CD14-positive monocyte (primary cell): ENCODE data around the gene SLC2A9. TPM values are rescaled to one million over a fixed set of nuclear protein-coding genes. Genes with fewer than 3 reads are reported as not detected.

Experiments used
- DNase-seq, 3 donors: peaks; one replicate each; pipeline ENCODE4 v3.0.0-alpha.2; 2011 to 2022
- H2AFZ ChIP-seq: 2 replicates; pipeline ENCODE4 v1.6.0; 2012; ENCODE audit warnings: mild to moderate bottlenecking, low read depth, low read length, inconsistent platforms; ENCODE audit not compliant: insufficient read depth, poor library complexity, severe bottlenecking
- H3K27ac ChIP-seq, 2 donors: 1 replicate in 1 of 2; 2 replicates in 1 of 2; pipeline ENCODE4 v1.5.1; 2012 to 2013; ENCODE audit warnings: low read length in 2 of 2, control low read depth in 1 of 2, inconsistent platforms in 1 of 2, low read depth in 1 of 2, mild to moderate bottlenecking in 1 of 2
- H3K27me3 ChIP-seq, 2 donors: one replicate each; pipeline versions ENCODE4 v1.6.0 to v1.6.1; 2011 to 2013; ENCODE audit warnings: low read length in 2 of 2; ENCODE audit not compliant: control insufficient read depth in 2 of 2, insufficient read depth in 2 of 2
- H3K36me3 ChIP-seq, 2 donors: replicated peaks in 1 of 2; 1 replicate in 1 of 2; 2 replicates in 1 of 2; pipeline versions ENCODE4 v1.5.1 to v1.6.1; 2012 to 2013; ENCODE audit warnings: low read length in 2 of 2, control low read depth in 1 of 2, inconsistent platforms in 1 of 2, mild to moderate bottlenecking in 1 of 2; ENCODE audit not compliant: insufficient read depth in 2 of 2, control insufficient read depth in 1 of 2
- H3K4me1 ChIP-seq, 2 donors: 1 replicate in 1 of 2; 2 replicates in 1 of 2; pipeline versions ENCODE4 v1.5.1 to v1.6.1; 2012 to 2013; ENCODE audit warnings: low read length in 2 of 2, control low read depth in 1 of 2, inconsistent platforms in 1 of 2, mild to moderate bottlenecking in 1 of 2, moderate library complexity in 1 of 2; ENCODE audit not compliant: insufficient read depth in 2 of 2, control insufficient read depth in 1 of 2
- H3K4me2 ChIP-seq: replicated peaks from 2 replicates; pipeline ENCODE3; 2012; ENCODE audit warnings: low read length, moderate library complexity, mild to moderate bottlenecking; ENCODE audit not compliant: poor library complexity, severe bottlenecking; ENCODE audit errors: extremely low read depth
- H3K4me3 ChIP-seq, 3 experiments: fragments of 200-600 bp in 1 of 3; sonication (generic) in 1 of 3; replicated peaks in 1 of 3; 1 replicate in 2 of 3; 2 replicates in 1 of 3; pipeline ENCODE4 v1.5.1; 2011 to 2013; ENCODE audit warnings: low read length in 3 of 3, mild to moderate bottlenecking in 3 of 3, control low read depth in 2 of 3, low read depth in 2 of 3, inconsistent platforms in 1 of 3, moderate library complexity in 1 of 3
- H3K79me2 ChIP-seq: 2 replicates; pipeline ENCODE4 v1.6.0; 2012; ENCODE audit warnings: mild to moderate bottlenecking, control low read depth, inconsistent platforms, low read length, moderate library complexity; ENCODE audit not compliant: insufficient read depth
- H3K9ac ChIP-seq: 2 replicates; pipeline ENCODE4 v1.6.0; 2017; ENCODE audit warnings: low read length, mild to moderate bottlenecking; ENCODE audit not compliant: insufficient read depth, poor library complexity, severe bottlenecking
- H3K9me3 ChIP-seq, 2 donors: replicated peaks in 1 of 2; 1 replicate in 1 of 2; 2 replicates in 1 of 2; pipeline versions ENCODE4 v1.5.1 to v1.6.1; 2012 to 2013; ENCODE audit warnings: low read length in 2 of 2, control low read depth in 1 of 2; ENCODE audit not compliant: control insufficient read depth in 1 of 2, insufficient read depth in 1 of 2
- H4K20me1 ChIP-seq: 2 replicates; pipeline ENCODE4 v1.6.0; 2012; ENCODE audit warnings: mild to moderate bottlenecking, low read length, control low read depth, moderate library complexity; ENCODE audit not compliant: insufficient read depth
- H3K27ac Mint-ChIP-seq, 7 donors: one replicate each; pipeline ENCODE4 v1.8.0; 2020; ENCODE audit warnings: mild to moderate bottlenecking in 7 of 7, mixed read lengths in 7 of 7, moderate library complexity in 6 of 7, inconsistent platforms in 2 of 7
- H3K27me3 Mint-ChIP-seq, 3 donors: one replicate each; pipeline ENCODE4 v1.8.0; 2021 to 2022; ENCODE audit warnings: low read depth in 3 of 3, mild to moderate bottlenecking in 3 of 3, mixed read lengths in 3 of 3, moderate library complexity in 3 of 3, inconsistent platforms in 1 of 3
- H3K36me3 Mint-ChIP-seq, 2 donors: one replicate each; pipeline ENCODE4 v1.8.0; 2020; ENCODE audit warnings: mixed read lengths in 2 of 2, inconsistent platforms in 1 of 2, mild to moderate bottlenecking in 1 of 2
- H3K4me1 Mint-ChIP-seq: one replicate; pipeline ENCODE4 v1.8.0; 2020; ENCODE audit warnings: mild to moderate bottlenecking, mixed read lengths
- H3K4me3 Mint-ChIP-seq, 2 donors: one replicate each; pipeline ENCODE4 v1.8.0; 2020; ENCODE audit warnings: mild to moderate bottlenecking in 2 of 2, mixed read lengths in 2 of 2, moderate library complexity in 1 of 2
- H3K9me3 Mint-ChIP-seq, 7 donors: one replicate each; pipeline ENCODE4 v1.8.0; 2020 to 2022; ENCODE audit warnings: mixed read lengths in 7 of 7, mild to moderate bottlenecking in 6 of 7, moderate library complexity in 6 of 7, inconsistent platforms in 2 of 7
- CTCF ChIP-seq: fragments of 200-600 bp; IDR thresholded peaks from one replicate; pipeline ENCODE4 v1.8.0; 2022; ENCODE audit warnings: antibody characterized with exemption, mild to moderate bottlenecking
- WGBS: methylation state at CpG from one replicate; pipeline ENCODE4 v1.1.5; 2013; ENCODE audit warnings: missing lambda C conversion rate; ENCODE audit not compliant: insufficient coverage; 5-methylcytosine and 5-hydroxymethylcytosine counted together
- intact Hi-C, 2 donors: fragments of 100-400 bp; cut with micrococcal nuclease; formaldehyde crosslinking; loops; one replicate each; pipeline versions ENCODE4 v1.15.0 to v1.15.1; 2023
- polyA plus RNA-seq, 3 donors: library from polyadenylated mRNA; depleted of rRNA in 1 of 3; unstranded in 2 of 3; stranded (reverse) in 1 of 3; fragments of 300-500 nt in 2 of 3; fragments of >200 nt in 1 of 3; fragmentation: Illumina TruSeq in 2 of 3; gene quantifications; 1 replicate in 2 of 3; 2 replicates in 1 of 3; pipeline ENCODE4 v1.2.3, GENCODE V29; 2012 to 2021

Gene SLC2A9
- polyA plus RNA-seq, 3 donors, result 27.3 to 38.6 (median 34.7) TPM

- Mint-ChIP-seq H3K4me3 (no peak overlapping the region), H3K27ac (no peak overlapping the region), H3K9me3 (no peaks in the 10 kb centered on the region), H3K27me3 (peaks cover 0 to 4% (median 1%) of the 10 kb centered on the region in 3 donors), H3K36me3 (peaks cover 72 to 82% of the 10 kb centered on the region in 2 donors), H3K4me1 (peaks cover 5% of the 10 kb centered on the region)
- Histone ChIP-seq H3K36me3 (peaks cover 55 to 83% of the 10 kb centered on the region in 2 donors), H3K27ac (no peak overlapping the region), H3K4me2 (no peak overlapping the region), H3K9me3 (no peaks in the 10 kb centered on the region), H3K4me3 (no peak overlapping the region), H2AFZ (no peak overlapping the region), H3K79me2 (no peaks in the 10 kb centered on the region), H3K4me1 (no peaks in the 10 kb centered on the region), H3K27me3 (no peaks in the 10 kb centered on the region), H4K20me1 (peaks cover 26% of the 10 kb centered on the region), H3K9ac (no peak overlapping the region)
- no peak for DNase-seq
- no peak for TF ChIP-seq CTCF
- WGBS, result 94% methylated on average over 3 of the region's 6 CpGs
- intact Hi-C loops, result no loop called here
Measured at GRCh38 chr4:9921326-9921725, 100.0 kb downstream of the SLC2A9 start.

GRCh38 chr4:9920029-9920428 is 101.3 kb downstream of the SLC2A9 start:
- H3K27ac Mint-ChIP-seq, result no peak overlapping the region
- H3K4me1 ChIP-seq, result no peaks in the 10 kb centered on the region
- no peak overlapping the region for H3K4me2 ChIP-seq
- no peak for DNase-seq
- H3K4me3 ChIP-seq, result no peak overlapping the region
- H3K9ac ChIP-seq, result no peak overlapping the region
- no peak overlapping the region for H3K27ac ChIP-seq
- peaks cover 0 to 4% (median 1%) of the 10 kb centered on the region in 3 donors for H3K27me3 Mint-ChIP-seq
- no peaks in the 10 kb centered on the region for H3K27me3 ChIP-seq
- no peak for TF ChIP-seq CTCF
- WGBS, result 100% methylated on average over 2 of the region's 2 CpGs
- no peak overlapping the region for H2AFZ ChIP-seq
- no peaks in the 10 kb centered on the region for H3K9me3 ChIP-seq
- H3K36me3 ChIP-seq, result peaks cover 54 to 83% of the 10 kb centered on the region in 2 donors
- no peaks in the 10 kb centered on the region for H3K9me3 Mint-ChIP-seq
- H3K4me1 Mint-ChIP-seq, result peaks cover 5% of the 10 kb centered on the region
- no peaks in the 10 kb centered on the region for H3K79me2 ChIP-seq
- H4K20me1 ChIP-seq, result peaks cover 22% of the 10 kb centered on the region
- no peak overlapping the region for H3K4me3 Mint-ChIP-seq
- peaks cover 77 to 84% of the 10 kb centered on the region in 2 donors for H3K36me3 Mint-ChIP-seq
- intact Hi-C loops, result no loop called here
